Measurements from ENCODE around the gene GJA5.
"Not testable (repeated sequence)": the region's sequence is repeated elsewhere in the genome, so short reads cannot be mapped to it uniquely, and the experiment has no call there.

GJA5 gene

GRCh38 chr1:147758379-147759100 lies 1.9 kb downstream of the GJA5 start:
- no peak for FAIRE-seq

- no peak for FAIRE-seq
Observed at GRCh38 chr1:147757015-147757990, 3.1 kb downstream of the GJA5 start.

- FAIRE-seq = no peak
Observed at GRCh38 chr1:147756341-147756740, 4.1 kb downstream of the GJA5 start.

GRCh38 chr1:147754661-147755060 lies 5.7 kb downstream of the GJA5 start:
- FAIRE-seq = no peak

GRCh38 chr1:147753081-147753480 lies 7.3 kb downstream of the GJA5 start:
- no peak for FAIRE-seq

GRCh38 chr1:147752511-147752910 lies 7.9 kb downstream of the GJA5 start:
- FAIRE-seq = no peak

GRCh38 chr1:147751346-147751745 lies 9.1 kb downstream of the GJA5 start:
- no peak for FAIRE-seq

- no peak for FAIRE-seq
Observed at GRCh38 chr1:147750618-147751217, 9.7 kb downstream of the GJA5 start.

- FAIRE-seq = no peak
Observed at GRCh38 chr1:147749792-147750191, 10.6 kb downstream of the GJA5 start.

- FAIRE-seq = no peak
Observed at GRCh38 chr1:147748676-147749350, 11.6 kb downstream of the GJA5 start.

- no peak for FAIRE-seq
Observed at GRCh38 chr1:147747966-147748365, 12.4 kb downstream of the GJA5 start.

- FAIRE-seq = no peak
Observed at GRCh38 chr1:147745271-147745670, 15.1 kb downstream of the GJA5 start.

GRCh38 chr1:147741065-147741464 lies 19.3 kb downstream of the GJA5 start:
- FAIRE-seq = no peak

- FAIRE-seq = no peak
Observed at GRCh38 chr1:147740391-147740790, 20.0 kb downstream of the GJA5 start.

- no peak for FAIRE-seq
Observed at GRCh38 chr1:147738739-147739476, 21.5 kb downstream of the GJA5 start.

GRCh38 chr1:147738129-147738528 lies 22.3 kb downstream of the GJA5 start:
- FAIRE-seq = no peak

GRCh38 chr1:147736883-147737282 lies 23.5 kb downstream of the GJA5 start:
- FAIRE-seq = no peak

GRCh38 chr1:147735423-147735822 lies 25.0 kb downstream of the GJA5 start:
- no peak for FAIRE-seq

GRCh38 chr1:147734291-147734841 lies 26.0 kb downstream of the GJA5 start:
- FAIRE-seq = not testable (repeated sequence)

- FAIRE-seq = no peak
Observed at GRCh38 chr1:147729315-147729714, 31.1 kb downstream of the GJA5 start.

GRCh38 chr1:147726168-147726567 lies 34.2 kb downstream of the GJA5 start:
- no peak for FAIRE-seq

- no peak for FAIRE-seq
Observed at GRCh38 chr1:147725685-147726084, 34.7 kb downstream of the GJA5 start.

Data from A204.1 (cell line).